Peyer's patch (tissue), 4 donors: ENCODE results near the gene CDH23. TPM values are rescaled to one million over a fixed set of nuclear protein-coding genes. Genes with fewer than 3 reads are reported as not detected.

Experiments used
- DNase-seq, 3 donors: peaks; one replicate each; pipeline ENCODE4 v3.0.0-alpha.2; 2017 to 2019
- H3K27ac ChIP-seq, 4 donors: fragments of 200-600 bp; sonication (generic); one replicate each; pipeline ENCODE4 v1.5.1; 2016 to 2019
- H3K27me3 ChIP-seq, 2 donors: fragments of 200-600 bp; sonication (generic); one replicate each; pipeline ENCODE4 v1.5.1; 2019
- H3K36me3 ChIP-seq, 3 donors: fragments of 200-600 bp; sonication (generic); one replicate each; pipeline ENCODE4 v1.5.1; 2016 to 2019
- H3K4me1 ChIP-seq, 4 donors: fragments of 200-600 bp; sonication (generic); one replicate each; pipeline ENCODE4 v1.5.1; 2016 to 2019
- H3K4me3 ChIP-seq, 4 donors: fragments of 200-600 bp; sonication (generic); 1 replicate in 3 of 4; 2 replicates in 1 of 4; pipeline ENCODE4 v1.5.1; 2016 to 2019; ENCODE audit warnings: mild to moderate bottlenecking in 1 of 4
- H3K9me3 ChIP-seq, 4 donors: fragments of 200-600 bp; sonication (generic); one replicate each; pipeline ENCODE4 v1.5.1; 2016 to 2019; ENCODE audit warnings: mild to moderate bottlenecking in 1 of 4
- POLR2A ChIP-seq, 2 donors: fragments of 450-650 bp; IDR thresholded peaks; one replicate each; pipeline ENCODE4 v1.5.1; 2017; ENCODE audit warnings: antibody characterized with exemption in 2 of 2, mild to moderate bottlenecking in 2 of 2, moderate library complexity in 2 of 2
- total RNA-seq, 4 donors: library from RNA; depleted of rRNA; stranded (reverse); fragments of >200 nt; gene quantifications; one replicate each; pipeline ENCODE4 v1.1.0, GENCODE V29; 2016
- TF ChIP-seq, protein P1 (sequence below), 6 experiments: fragments of 450-650 bp in 4 of 6; fragments of 200-600 bp in 2 of 6; sonication (generic) in 1 of 6; IDR thresholded peaks; one replicate each; pipeline ENCODE4 v1.5.1; 2017 to 2019; ENCODE audit warnings: antibody characterized with exemption in 6 of 6, mild to moderate bottlenecking in 3 of 6, moderate library complexity in 1 of 6

The CDH23 gene
- total RNA-seq, 4 donors from 2014 or later = 3.2 to 9.9 (median 5.4) TPM

DNA sequence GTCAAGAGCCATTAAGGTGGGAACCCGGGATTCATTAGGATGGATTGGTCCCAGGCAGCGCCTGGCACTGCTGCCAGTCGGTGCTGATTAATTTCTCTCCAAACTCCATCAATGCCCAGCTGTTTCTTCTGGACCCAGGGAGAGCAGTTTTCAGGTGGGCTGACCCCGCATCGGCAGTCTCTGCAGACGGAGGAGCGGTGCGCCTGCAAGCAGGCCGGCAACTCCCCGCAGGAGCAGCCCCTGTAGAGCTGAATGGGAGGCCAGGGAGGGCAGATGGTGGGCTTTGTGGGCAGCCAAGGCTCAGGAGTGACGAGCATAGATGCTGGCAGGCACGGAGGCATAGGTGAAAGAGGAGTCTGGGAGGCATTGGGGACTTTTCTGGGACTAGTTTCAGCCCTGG is 56.5 kb downstream of the CDH23 start:
- Histone ChIP-seq H3K9me3 (no peaks in the 10 kb centered on the region), H3K4me1 (no peaks in the 10 kb centered on the region), H3K36me3 (no peaks in the 10 kb centered on the region), H3K27ac (no peak overlapping the region), H3K27me3 (no peaks in the 10 kb centered on the region), H3K4me3 (no peak overlapping the region)
- TF ChIP-seq, protein P1, sequence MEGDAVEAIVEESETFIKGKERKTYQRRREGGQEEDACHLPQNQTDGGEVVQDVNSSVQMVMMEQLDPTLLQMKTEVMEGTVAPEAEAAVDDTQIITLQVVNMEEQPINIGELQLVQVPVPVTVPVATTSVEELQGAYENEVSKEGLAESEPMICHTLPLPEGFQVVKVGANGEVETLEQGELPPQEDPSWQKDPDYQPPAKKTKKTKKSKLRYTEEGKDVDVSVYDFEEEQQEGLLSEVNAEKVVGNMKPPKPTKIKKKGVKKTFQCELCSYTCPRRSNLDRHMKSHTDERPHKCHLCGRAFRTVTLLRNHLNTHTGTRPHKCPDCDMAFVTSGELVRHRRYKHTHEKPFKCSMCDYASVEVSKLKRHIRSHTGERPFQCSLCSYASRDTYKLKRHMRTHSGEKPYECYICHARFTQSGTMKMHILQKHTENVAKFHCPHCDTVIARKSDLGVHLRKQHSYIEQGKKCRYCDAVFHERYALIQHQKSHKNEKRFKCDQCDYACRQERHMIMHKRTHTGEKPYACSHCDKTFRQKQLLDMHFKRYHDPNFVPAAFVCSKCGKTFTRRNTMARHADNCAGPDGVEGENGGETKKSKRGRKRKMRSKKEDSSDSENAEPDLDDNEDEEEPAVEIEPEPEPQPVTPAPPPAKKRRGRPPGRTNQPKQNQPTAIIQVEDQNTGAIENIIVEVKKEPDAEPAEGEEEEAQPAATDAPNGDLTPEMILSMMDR (IDR thresholded peaks at IDR 0.05) = no peak
- no peak for TF ChIP-seq POLR2A (IDR thresholded peaks at IDR 0.05)
- no peak for DNase-seq

DNA sequence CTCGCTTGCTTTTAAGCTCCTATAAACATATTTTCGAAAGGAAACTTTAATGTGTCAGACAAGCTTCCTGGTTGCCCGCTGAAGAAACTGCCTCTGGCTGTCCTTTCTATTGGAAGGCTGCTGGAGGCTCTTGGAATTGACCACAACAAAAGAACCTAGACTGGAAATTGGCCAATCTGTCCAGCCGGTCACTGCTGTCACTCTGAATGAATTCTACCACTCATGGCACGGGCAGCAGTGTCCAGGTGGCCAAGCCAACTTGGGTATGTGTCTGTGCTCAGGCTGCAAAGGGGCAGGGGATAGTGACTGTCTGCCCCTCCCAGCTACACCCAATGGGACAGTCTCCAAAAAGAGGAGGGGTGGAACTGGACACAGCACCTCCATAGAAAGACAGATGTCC is 57.6 kb downstream of the CDH23 start:
- Histone ChIP-seq H3K4me1 (no peaks in the 10 kb centered on the region), H3K36me3 (no peaks in the 10 kb centered on the region), H3K27me3 (no peaks in the 10 kb centered on the region), H3K9me3 (no peaks in the 10 kb centered on the region), H3K27ac (no peak overlapping the region), H3K4me3 (no peak overlapping the region)
- TF ChIP-seq, protein P1 (IDR thresholded peaks at IDR 0.05) = no peak
- TF ChIP-seq POLR2A (IDR thresholded peaks at IDR 0.05) = no peak
- no peak for DNase-seq

DNA sequence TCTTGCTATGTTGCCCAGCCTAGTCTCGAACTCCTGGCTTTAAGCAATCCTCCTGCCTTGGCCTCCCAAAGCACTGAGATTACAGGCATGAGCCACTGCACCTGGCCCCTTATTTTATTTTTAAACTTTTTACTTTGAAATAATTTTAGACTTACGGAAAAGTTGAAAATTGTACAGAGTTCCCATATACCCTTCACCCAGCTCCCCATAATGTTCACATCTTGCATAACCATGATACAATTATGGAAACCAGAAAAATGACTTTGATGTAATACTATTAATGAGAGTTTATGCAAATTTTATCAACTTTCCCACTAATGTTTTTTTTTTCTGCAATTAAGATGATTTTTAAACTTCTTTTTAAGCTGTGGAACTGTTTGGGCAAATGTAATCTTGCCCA is 58.3 kb downstream of the CDH23 start:
- TF ChIP-seq POLR2A (IDR thresholded peaks at IDR 0.05) = no peak
- TF ChIP-seq, protein P1 (IDR thresholded peaks at IDR 0.05) = no peak
- no peaks in the 10 kb centered on the region for H3K27me3 ChIP-seq
- H3K4me1 ChIP-seq = no peaks in the 10 kb centered on the region
- H3K4me3 ChIP-seq = no peak overlapping the region
- H3K36me3 ChIP-seq = no peaks in the 10 kb centered on the region
- H3K9me3 ChIP-seq = no peaks in the 10 kb centered on the region
- H3K27ac ChIP-seq = no peak overlapping the region
- no peak for DNase-seq

DNA sequence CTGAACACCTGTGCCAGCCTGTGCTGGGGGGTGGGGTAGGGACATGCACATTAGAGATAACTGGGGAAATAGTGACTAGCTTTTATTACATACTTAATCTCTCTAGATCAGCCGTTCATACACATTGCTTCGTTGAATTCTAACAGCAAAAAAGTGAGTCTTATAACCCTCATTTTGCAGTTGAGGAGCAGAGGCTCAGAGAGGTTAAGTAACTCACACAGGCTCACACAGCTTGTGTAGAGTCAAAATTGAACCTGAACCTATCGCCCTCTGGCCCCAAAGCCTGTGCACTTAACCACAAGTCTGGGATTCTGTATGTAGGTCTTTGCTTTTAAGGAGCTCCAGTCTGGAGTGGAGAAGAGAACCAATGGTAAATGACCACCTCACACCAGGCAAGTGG is 59.9 kb downstream of the CDH23 start:
- TF ChIP-seq, protein P1 (IDR thresholded peaks at IDR 0.05) = no peak
- TF ChIP-seq POLR2A (IDR thresholded peaks at IDR 0.05) = no peak
- Histone ChIP-seq H3K27ac (no peak overlapping the region), H3K36me3 (no peaks in the 10 kb centered on the region), H3K9me3 (no peaks in the 10 kb centered on the region), H3K27me3 (no peaks in the 10 kb centered on the region), H3K4me3 (no peak overlapping the region), H3K4me1 (no peaks in the 10 kb centered on the region)
- no peak for DNase-seq

DNA sequence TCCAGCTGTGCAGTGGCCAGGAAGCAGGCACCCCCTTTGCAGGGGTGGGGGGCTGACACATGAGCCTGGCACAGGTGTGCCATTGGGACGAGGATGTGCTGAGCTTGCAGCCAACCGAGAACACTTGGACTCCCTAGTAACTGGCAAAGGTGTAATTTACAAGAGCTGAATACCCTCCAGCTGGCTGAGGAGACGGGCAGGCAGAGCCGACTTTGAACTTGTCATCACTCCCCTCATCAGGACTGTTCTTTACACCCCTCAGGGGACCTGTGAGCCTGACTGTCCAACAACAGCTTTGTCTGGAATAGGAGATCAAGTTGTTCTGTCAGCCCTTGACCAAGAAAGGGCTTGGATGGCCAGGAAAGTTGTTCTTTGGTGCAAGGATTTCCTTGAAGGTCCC is 61.2 kb downstream of the CDH23 start:
- no peak for DNase-seq
- no peaks in the 10 kb centered on the region for H3K36me3 ChIP-seq

More for the DNA sequence above, 61.2 kb downstream of the CDH23 start:
- H3K27ac ChIP-seq = no peak overlapping the region
- H3K9me3 ChIP-seq = no peaks in the 10 kb centered on the region
- no peaks in the 10 kb centered on the region for H3K4me1 ChIP-seq
- TF ChIP-seq, protein P1 (IDR thresholded peaks at IDR 0.05) = no peak
- no peak for TF ChIP-seq POLR2A (IDR thresholded peaks at IDR 0.05)
- no peak overlapping the region for H3K4me3 ChIP-seq
- no peaks in the 10 kb centered on the region for H3K27me3 ChIP-seq
